Measurements from ENCODE around the gene CPNE4. TPM values are rescaled to one million over a fixed set of nuclear protein-coding genes. Genes with fewer than 3 reads are reported as not detected.

CPNE4 gene
- total RNA-seq, 1 experiment from 2014 or later, result 5.7 TPM

DNA sequence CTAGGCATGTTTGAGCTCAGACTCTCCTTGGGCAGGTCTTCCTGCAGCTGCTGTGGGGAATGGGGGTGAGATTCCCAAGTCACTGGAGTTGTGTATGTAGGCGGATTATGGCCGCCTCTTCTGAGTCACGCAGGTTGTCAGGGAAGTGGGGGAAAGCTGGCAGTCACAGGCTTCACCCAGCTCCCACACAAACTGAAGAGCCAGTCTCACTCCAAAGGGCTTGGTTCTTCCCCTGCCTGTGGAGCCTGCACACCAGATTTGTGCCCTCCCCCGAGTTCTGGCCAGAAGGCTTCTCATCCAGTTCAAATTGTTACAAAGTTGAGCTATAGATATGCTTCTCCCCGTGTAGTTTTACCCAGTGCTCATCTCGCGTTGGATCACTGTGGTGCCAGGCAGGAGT, 53.5 kb downstream of the CPNE4 start:
- TF ChIP-seq, protein P1, sequence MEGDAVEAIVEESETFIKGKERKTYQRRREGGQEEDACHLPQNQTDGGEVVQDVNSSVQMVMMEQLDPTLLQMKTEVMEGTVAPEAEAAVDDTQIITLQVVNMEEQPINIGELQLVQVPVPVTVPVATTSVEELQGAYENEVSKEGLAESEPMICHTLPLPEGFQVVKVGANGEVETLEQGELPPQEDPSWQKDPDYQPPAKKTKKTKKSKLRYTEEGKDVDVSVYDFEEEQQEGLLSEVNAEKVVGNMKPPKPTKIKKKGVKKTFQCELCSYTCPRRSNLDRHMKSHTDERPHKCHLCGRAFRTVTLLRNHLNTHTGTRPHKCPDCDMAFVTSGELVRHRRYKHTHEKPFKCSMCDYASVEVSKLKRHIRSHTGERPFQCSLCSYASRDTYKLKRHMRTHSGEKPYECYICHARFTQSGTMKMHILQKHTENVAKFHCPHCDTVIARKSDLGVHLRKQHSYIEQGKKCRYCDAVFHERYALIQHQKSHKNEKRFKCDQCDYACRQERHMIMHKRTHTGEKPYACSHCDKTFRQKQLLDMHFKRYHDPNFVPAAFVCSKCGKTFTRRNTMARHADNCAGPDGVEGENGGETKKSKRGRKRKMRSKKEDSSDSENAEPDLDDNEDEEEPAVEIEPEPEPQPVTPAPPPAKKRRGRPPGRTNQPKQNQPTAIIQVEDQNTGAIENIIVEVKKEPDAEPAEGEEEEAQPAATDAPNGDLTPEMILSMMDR (conservative IDR thresholded peaks at IDR 0.05; ENCODE audit: low read depth, low read length), result no peak
- no peak for TF ChIP-seq EZH2 (IDR thresholded peaks at IDR 0.05; ENCODE audit: borderline replicate concordance, low read depth, low read length, poor library complexity, severe bottlenecking)
- ChIA-PET POLR2A (ENCODE audit: low non-redundant PET) (no interaction called here), CTCF (no interaction called here)
- Histone ChIP-seq H3K4me3 (ENCODE audit: low read depth, low read length, poor library complexity, severe bottlenecking) (no peak overlapping the region), H3K27ac (ENCODE audit: low read depth, low read length, poor library complexity, severe bottlenecking) (no peak overlapping the region), H3K36me3 (ENCODE audit: insufficient read depth, low read length, poor library complexity, severe bottlenecking) (no peaks in the 10 kb centered on the region), H3K4me1 (ENCODE audit: insufficient read depth, low read length, poor library complexity, severe bottlenecking) (peaks cover 7% of the 10 kb centered on the region), H3K27me3 (replicated peaks; ENCODE audit: insufficient read depth, low read depth, low read length, poor library complexity) (no peaks in the 10 kb centered on the region), H3K9me3 (ENCODE audit: low read depth, low read length, poor library complexity, severe bottlenecking) (no peaks in the 10 kb centered on the region)
- intact Hi-C loops (cut with micrococcal nuclease; ENCODE audit: unreplicated experiment), result no loop called here
- BruUV-seq (replicated peaks), result no TSS peak
- no peak for DNase-seq (ENCODE audit: low spot score)

DNA sequence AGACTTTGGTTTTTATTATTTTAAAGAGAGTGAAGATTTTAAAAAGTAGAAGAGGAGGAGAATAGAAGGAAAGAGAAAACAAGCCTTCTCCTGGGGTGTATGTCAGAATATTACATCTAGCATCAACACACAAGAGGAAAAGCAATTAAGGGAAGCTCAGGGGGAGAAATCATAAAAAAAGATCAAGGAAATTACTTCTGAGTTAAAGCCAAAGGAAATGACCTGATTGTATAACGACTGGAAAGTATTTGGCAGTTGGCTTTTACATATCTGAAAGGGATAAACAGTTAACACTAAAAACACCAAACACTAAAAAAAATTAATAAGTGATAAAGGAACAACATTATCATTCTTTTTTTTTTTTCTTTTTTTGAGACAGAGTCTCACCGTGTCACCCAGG, 58.4 kb downstream of the CPNE4 start:
- H3K4me1 ChIP-seq (ENCODE audit: insufficient read depth, low read length, poor library complexity, severe bottlenecking), result peaks cover 41% of the 10 kb centered on the region
- no peaks in the 10 kb centered on the region for H3K9me3 ChIP-seq (ENCODE audit: low read depth, low read length, poor library complexity, severe bottlenecking)
- no TSS peak for BruUV-seq (replicated peaks)
- peak; percentile 57 for DNase-seq (ENCODE audit: low spot score)
- H3K27ac ChIP-seq (ENCODE audit: low read depth, low read length, poor library complexity, severe bottlenecking), result no peak overlapping the region
- no peak overlapping the region for H3K4me3 ChIP-seq (ENCODE audit: low read depth, low read length, poor library complexity, severe bottlenecking)
- H3K36me3 ChIP-seq (ENCODE audit: insufficient read depth, low read length, poor library complexity, severe bottlenecking), result no peaks in the 10 kb centered on the region
- H3K27me3 ChIP-seq (replicated peaks; ENCODE audit: insufficient read depth, low read depth, low read length, poor library complexity), result no peaks in the 10 kb centered on the region
- intact Hi-C loops (cut with micrococcal nuclease; ENCODE audit: unreplicated experiment), result no loop called here
- CTCF ChIA-PET, result no interaction called here
- POLR2A ChIA-PET (ENCODE audit: low non-redundant PET), result no interaction called here
- TF ChIP-seq, protein P1 (conservative IDR thresholded peaks at IDR 0.05; ENCODE audit: low read depth, low read length), result no peak
- no peak for TF ChIP-seq EZH2 (IDR thresholded peaks at IDR 0.05; ENCODE audit: borderline replicate concordance, low read depth, low read length, poor library complexity, severe bottlenecking)

DNA sequence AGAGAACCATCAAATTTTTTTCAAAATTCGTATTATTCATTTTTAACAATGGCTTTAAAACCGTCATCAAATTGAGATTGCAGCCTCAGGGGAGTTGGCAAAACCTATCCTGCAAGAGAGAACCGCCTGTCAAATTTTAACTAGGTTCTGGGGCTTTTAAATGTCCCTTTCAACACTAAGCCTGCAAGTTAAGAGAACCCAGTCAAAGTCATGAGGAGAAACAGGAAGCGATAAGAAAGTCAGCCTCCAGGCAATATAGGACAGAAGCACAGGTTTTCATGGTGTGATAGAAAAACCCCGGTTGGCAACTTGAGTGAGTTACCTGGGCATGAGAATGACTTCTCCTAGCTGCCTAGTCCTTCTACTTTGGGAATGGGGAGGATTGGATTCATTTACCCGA, 59.8 kb downstream of the CPNE4 start:
- intact Hi-C loops (cut with micrococcal nuclease; ENCODE audit: unreplicated experiment), result no loop called here
- H3K27ac ChIP-seq (ENCODE audit: low read depth, low read length, poor library complexity, severe bottlenecking), result no peak overlapping the region
- BruUV-seq (replicated peaks), result no TSS peak
- TF ChIP-seq, protein P1 (conservative IDR thresholded peaks at IDR 0.05; ENCODE audit: low read depth, low read length), result no peak
- TF ChIP-seq EZH2 (IDR thresholded peaks at IDR 0.05; ENCODE audit: borderline replicate concordance, low read depth, low read length, poor library complexity, severe bottlenecking), result no peak
- ChIA-PET POLR2A (ENCODE audit: low non-redundant PET) (no interaction called here), CTCF (no interaction called here)
- H3K9me3 ChIP-seq (ENCODE audit: low read depth, low read length, poor library complexity, severe bottlenecking), result no peaks in the 10 kb centered on the region
- no peaks in the 10 kb centered on the region for H3K27me3 ChIP-seq (replicated peaks; ENCODE audit: insufficient read depth, low read depth, low read length, poor library complexity)
- H3K4me3 ChIP-seq (ENCODE audit: low read depth, low read length, poor library complexity, severe bottlenecking), result no peak overlapping the region
- no peaks in the 10 kb centered on the region for H3K36me3 ChIP-seq (ENCODE audit: insufficient read depth, low read length, poor library complexity, severe bottlenecking)
- H3K4me1 ChIP-seq (ENCODE audit: insufficient read depth, low read length, poor library complexity, severe bottlenecking), result peaks cover 41% of the 10 kb centered on the region
- no peak for DNase-seq (ENCODE audit: low spot score)

Data from A673 (cell line).